Measurements from ENCODE around the gene PITPNM3. TPM values are rescaled to one million over a fixed set of nuclear protein-coding genes. Genes with fewer than 3 reads are reported as not detected.

Gene PITPNM3
- total RNA-seq, 2 donors from 2014 or later = 11.3 to 18.2 TPM

GRCh38 chr17:6402258-6402657, 154.1 kb downstream of the PITPNM3 start:
- H3K27ac ChIP-seq = no peak overlapping the region
- no peaks in the 10 kb centered on the region for H3K4me1 ChIP-seq
- no peak overlapping the region for H3K9ac ChIP-seq (ENCODE audit: low read depth in 2 of 2, low read length in 2 of 2)
- H3K36me3 ChIP-seq = no peaks in the 10 kb centered on the region
- no peak for DNase-seq
- intact Hi-C loops (cut with DNase I) = no loop called here
- H3K4me3 ChIP-seq = no peak overlapping the region
- no peak for TF ChIP-seq CTCF (IDR thresholded peaks at IDR 0.05)
- H3K9me3 ChIP-seq = no peaks in the 10 kb centered on the region
- no peaks in the 10 kb centered on the region for H3K27me3 ChIP-seq

Other genes starting within 250 kb of the PITPNM3 start
- gene AIPL1, start 121.4 kb downstream of the PITPNM3 start, total RNA-seq = not detected
- 10 to 100 TPM in 1 of 2 donors, 1 to 10 TPM in 1; 4.3 to 26.0 TPM for gene PIMREG, start 112.1 kb downstream of the PITPNM3 start, total RNA-seq
- 10 to 100 TPM; 15.7 to 18.5 TPM for gene KIAA0753, start 84.2 kb upstream of the PITPNM3 start, total RNA-seq
- 100 to 1,000 TPM; 167 to 207 TPM for gene TXNDC17, start 84.5 kb upstream of the PITPNM3 start, total RNA-seq
- 10 to 100 TPM; 14.3 to 15.2 TPM for gene MED31, start 95.0 kb upstream of the PITPNM3 start, total RNA-seq
- 1 to 10 TPM; 1.5 to 1.9 TPM for gene C17orf100, start 95.2 kb upstream of the PITPNM3 start, total RNA-seq
- gene SLC13A5, start 156.8 kb upstream of the PITPNM3 start, total RNA-seq = under 1 TPM in 1 of 2 donors, not detected in 1; 0.62 TPM
- gene XAF1, start 199.5 kb upstream of the PITPNM3 start, total RNA-seq = 10 to 100 TPM in 1 of 2 donors, 1 to 10 TPM in 1; 8.5 to 11.7 TPM
- gene FBXO39, start 219.7 kb upstream of the PITPNM3 start, total RNA-seq = not detected

Data from colonic mucosa (tissue), 4 donors.